ENCODE measurements around the gene NXNL1. TPM values are rescaled to one million over a fixed set of nuclear protein-coding genes. Genes with fewer than 3 reads are reported as not detected.

Gene NXNL1
- total and polyA plus RNA-seq, 2 of the 4 experiments (the other 2 are of a cell fraction) = not detected

DNA sequence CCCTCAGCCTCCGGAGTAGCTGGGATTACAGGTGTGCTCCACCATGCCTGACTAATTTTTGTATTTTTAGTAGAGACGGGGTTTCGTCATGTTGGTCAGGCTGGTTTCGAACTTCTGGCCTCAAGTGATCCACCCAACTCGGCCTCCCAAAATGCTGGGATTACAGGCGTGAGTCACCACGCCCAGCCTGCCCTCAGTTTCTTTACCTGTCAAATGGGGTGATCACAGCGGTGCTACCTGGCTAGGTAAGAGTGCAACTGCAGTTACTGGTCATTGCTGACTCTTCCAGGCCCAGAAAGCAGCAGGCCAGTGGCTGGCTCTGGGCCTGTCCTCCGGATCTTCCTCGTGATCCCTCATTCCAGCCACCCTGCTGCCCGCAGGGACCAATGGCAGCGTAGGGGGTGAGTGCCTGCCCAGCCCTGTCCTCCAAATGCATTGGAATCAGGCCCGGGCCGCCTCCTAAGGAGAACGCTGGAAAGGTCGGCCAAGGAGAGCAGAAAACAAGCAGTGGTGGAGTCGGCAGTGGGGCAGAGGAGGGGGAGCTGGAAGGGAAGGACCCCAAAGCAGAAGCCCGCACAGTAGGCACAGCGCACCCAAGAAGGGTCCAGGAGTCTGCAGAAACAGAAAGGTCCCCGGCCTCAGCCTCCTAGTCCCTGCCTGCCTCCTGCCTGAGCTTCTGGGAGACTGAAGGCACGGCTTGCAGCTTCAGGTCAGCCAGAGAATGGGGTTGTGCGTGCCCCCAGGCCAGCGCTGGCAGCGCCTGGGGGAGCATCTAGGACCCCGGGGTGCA, 7.8 kb upstream of the NXNL1 start:
- peak overlapping the region; percentile 6 for H4K5ac ChIP-seq (ENCODE audit: low read depth, low read length)
- H3K27ac ChIP-seq (ENCODE audit: insufficient read depth, low read length) = no peak overlapping the region
- peak overlapping the region; percentile 15; the same call in 1 of the 2 replicates for H3K9ac ChIP-seq (ENCODE audit: low read depth, low read length)
- H3K4me2 ChIP-seq (ENCODE audit: low read depth, low read length) = peak overlapping the region; percentile 81
- no peak overlapping the region; the same call in 1 of the 2 replicates for H3K4me3 ChIP-seq (ENCODE audit: insufficient read depth, low read depth, low read length)
- H4K91ac ChIP-seq (ENCODE audit: insufficient read depth, low read depth, low read length) = no peak overlapping the region; the same call in 1 of the 2 replicates
- H3K4ac ChIP-seq (ENCODE audit: low read depth, low read length) = peak overlapping the region; percentile 34
- H2BK120ac ChIP-seq (ENCODE audit: low read depth, low read length) = no peak overlapping the region; the same call in 1 of the 2 replicates
- peaks cover 4 to 28% of the 10 kb centered on the region in 2 experiments; a peak in 3 of 4 replicates for H3K79me1 ChIP-seq (ENCODE audit: low read depth in 1 of 2, low read length in 2 of 2)
- H2BK15ac ChIP-seq (ENCODE audit: low read depth, low read length) = no peak overlapping the region; the same call in 2 of the 3 replicates
- dilution Hi-C loops (cut with HindIII; ENCODE audit: low sequenced_read_pairs, unreplicated experiment) (no loop called here), intact Hi-C loops (cut with micrococcal nuclease) (no loop called here), in situ Hi-C loops (cut with MboI; ENCODE audit: low sequenced_read_pairs) (no loop called here)
- peaks cover 6% of the 10 kb centered on the region; the same call in 1 of the 2 replicates for H4K20me1 ChIP-seq (ENCODE audit: insufficient read depth, low read length)
- H3K18ac ChIP-seq (ENCODE audit: low read depth, low read length) = no peak overlapping the region
- H3K14ac ChIP-seq (replicated peaks; ENCODE audit: low read depth, low read length) = no peak overlapping the region
- no peak overlapping the region for H3K23ac ChIP-seq (ENCODE audit: low read depth, low read length)
- H3K56ac ChIP-seq (ENCODE audit: extremely low read depth, insufficient read depth, low read length) = no peak overlapping the region
- no peak for ATAC-seq (ENCODE audit: low read depth)
- POLR2A ChIA-PET (ENCODE audit: unreplicated experiment) = no interaction called here
- H3K4me1 ChIP-seq (ENCODE audit: control insufficient read depth, insufficient read depth, low read length) = peaks cover 10% of the 10 kb centered on the region
- no peaks in the 10 kb centered on the region for H3K9me1 ChIP-seq (ENCODE audit: insufficient read depth, low read length)
- peak overlapping the region; percentile 94 for H2AFZ ChIP-seq (replicated peaks; ENCODE audit: low read length, poor library complexity)
- DNase-seq = no peak
- 51% methylated on average over 21 of the region's 25 CpGs; no CpG with 5 or more reads in 1 of the 2 experiments for WGBS, 2 experiments (ENCODE audit: extremely low coverage in 2 of 2, insufficient read length in 1 of 2)
- peak overlapping the region; percentile 53 to 60; a peak in 3 of 4 replicates for H4K8ac ChIP-seq (ENCODE audit: low read depth in 2 of 2, low read length in 2 of 2)
- CTCF ChIA-PET = no interaction called here
- H2BK5ac ChIP-seq (ENCODE audit: low read depth, low read length, poor library complexity, severe bottlenecking) = no peak overlapping the region
- no peak overlapping the region for H2BK20ac ChIP-seq (ENCODE audit: low read depth, low read length)
- peak overlapping the region; percentile 86 for H2AK9ac ChIP-seq (replicated peaks; ENCODE audit: low read depth, low read length, poor library complexity)
- no peaks in the 10 kb centered on the region for H3K36me3 ChIP-seq (ENCODE audit: control insufficient read depth, insufficient read depth, low read length)
- no TSS peak for BruUV-seq (replicated peaks)
- 0 out of 2 replicates have a peak overlapping the region, but pooled peaks have one; percentile 13 for H2AK5ac ChIP-seq (ENCODE audit: low read depth, low read length)
- H3K27me3 ChIP-seq (ENCODE audit: control insufficient read depth, insufficient read depth, low read length) = peaks cover 3% of the 10 kb centered on the region; the same call in 1 of the 2 replicates
- TF ChIP-seq RFX5 (IDR thresholded peaks at IDR 0.05; ENCODE audit: low read depth, low read length) = no peak
- no peak for TF ChIP-seq NFE2L2 (IDR thresholded peaks at IDR 0.05; ENCODE audit: low read depth, low read length)
- TF ChIP-seq BHLHE40 (IDR thresholded peaks at IDR 0.05; ENCODE audit: low read depth, low read length) = no peak
- TF ChIP-seq, protein P1, sequence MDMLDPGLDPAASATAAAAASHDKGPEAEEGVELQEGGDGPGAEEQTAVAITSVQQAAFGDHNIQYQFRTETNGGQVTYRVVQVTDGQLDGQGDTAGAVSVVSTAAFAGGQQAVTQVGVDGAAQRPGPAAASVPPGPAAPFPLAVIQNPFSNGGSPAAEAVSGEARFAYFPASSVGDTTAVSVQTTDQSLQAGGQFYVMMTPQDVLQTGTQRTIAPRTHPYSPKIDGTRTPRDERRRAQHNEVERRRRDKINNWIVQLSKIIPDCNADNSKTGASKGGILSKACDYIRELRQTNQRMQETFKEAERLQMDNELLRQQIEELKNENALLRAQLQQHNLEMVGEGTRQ (IDR thresholded peaks at IDR 0.05; ENCODE audit: low read depth, low read length) = no peak
- TF ChIP-seq, protein P2, sequence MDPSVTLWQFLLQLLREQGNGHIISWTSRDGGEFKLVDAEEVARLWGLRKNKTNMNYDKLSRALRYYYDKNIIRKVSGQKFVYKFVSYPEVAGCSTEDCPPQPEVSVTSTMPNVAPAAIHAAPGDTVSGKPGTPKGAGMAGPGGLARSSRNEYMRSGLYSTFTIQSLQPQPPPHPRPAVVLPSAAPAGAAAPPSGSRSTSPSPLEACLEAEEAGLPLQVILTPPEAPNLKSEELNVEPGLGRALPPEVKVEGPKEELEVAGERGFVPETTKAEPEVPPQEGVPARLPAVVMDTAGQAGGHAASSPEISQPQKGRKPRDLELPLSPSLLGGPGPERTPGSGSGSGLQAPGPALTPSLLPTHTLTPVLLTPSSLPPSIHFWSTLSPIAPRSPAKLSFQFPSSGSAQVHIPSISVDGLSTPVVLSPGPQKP (IDR thresholded peaks at IDR 0.05; ENCODE audit: borderline replicate concordance, low read depth, low read length) = no peak
- TF ChIP-seq FOS (IDR thresholded peaks at IDR 0.05; ENCODE audit: low read depth, low read length) = no peak
- H3K9me3 ChIP-seq (ENCODE audit: control insufficient read depth, insufficient read depth, low read length) = no peaks in the 10 kb centered on the region

Measured in IMR-90 (cell line).